HepG2 (cell line): ENCODE data around the gene MFF. TPM values are rescaled to one million over a fixed set of nuclear protein-coding genes. Genes with fewer than 3 reads are reported as not detected.
A peak's percentile ranks its signal among the peaks of the same experiment; 100 is the strongest.

Experiments
- ADNP ChIP-seq: sonication (generic); formaldehyde crosslinking; IDR thresholded peaks from 2 replicates; pipeline ENCODE4 v1.4.0; 2020; ENCODE audit warnings: missing genetic modification reagents
- AKAP8 ChIP-seq: sonication (generic); formaldehyde crosslinking; IDR thresholded peaks from 2 replicates; pipeline ENCODE4 v1.5.1; 2020; ENCODE audit warnings: mild to moderate bottlenecking, missing genetic modification reagents
- ARNT ChIP-seq: fragments of 450-650 bp; IDR thresholded peaks from 2 replicates; pipeline ENCODE4 v1.6.1; 2017
- BCL6 ChIP-seq: IDR thresholded peaks from 2 replicates; pipeline ENCODE4 v1.6.1; 2016; ENCODE audit warnings: missing genetic modification reagents, missing compliant biosample characterization
- FOXA3 ChIP-seq: IDR thresholded peaks from 2 replicates; pipeline ENCODE4 v1.6.1; 2016; ENCODE audit warnings: missing genetic modification reagents, missing compliant biosample characterization
- HINFP ChIP-seq: sonication (generic); formaldehyde crosslinking; IDR thresholded peaks from 2 replicates; pipeline ENCODE4 v1.4.0; 2020; ENCODE audit warnings: low read depth, mild to moderate bottlenecking, missing genetic modification reagents
- MATR3 ChIP-seq: sonication (generic); formaldehyde crosslinking; IDR thresholded peaks from 2 replicates; pipeline ENCODE4 v1.4.0; 2020; ENCODE audit warnings: missing genetic modification reagents
- MIXL1 ChIP-seq: IDR thresholded peaks from 2 replicates; pipeline ENCODE4 v1.6.1; 2016
- NFYB ChIP-seq: sonication (generic); formaldehyde crosslinking; IDR thresholded peaks from 2 replicates; pipeline ENCODE4 v1.4.0; 2020; ENCODE audit warnings: missing genetic modification reagents
- POLR2A ChIP-seq, 2 experiments: IDR thresholded peaks; 2 replicates each; pipeline ENCODE4 v1.6.1; 2011; ENCODE audit warnings: low read depth in 2 of 2, low read length in 2 of 2, mild to moderate bottlenecking in 1 of 2, moderate library complexity in 1 of 2; ENCODE audit not compliant: insufficient read depth in 1 of 2
- RFXAP ChIP-seq: sonication (generic); formaldehyde crosslinking; IDR thresholded peaks from 2 replicates; pipeline ENCODE4 v1.4.0; 2020; ENCODE audit warnings: missing genetic modification reagents, borderline replicate concordance
- SMYD3 ChIP-seq: sonication (generic); formaldehyde crosslinking; IDR thresholded peaks from 2 replicates; pipeline ENCODE4 v1.8.1; 2023; ENCODE audit warnings: mild to moderate bottlenecking, missing genetic modification reagents
- TBX2 ChIP-seq: sonication (generic); formaldehyde crosslinking; IDR thresholded peaks from 2 replicates; pipeline ENCODE4 v1.5.0; 2020; ENCODE audit warnings: missing genetic modification reagents, mild to moderate bottlenecking, borderline replicate concordance
- TERF1 ChIP-seq: sonication (generic); formaldehyde crosslinking; IDR thresholded peaks from 2 replicates; pipeline ENCODE4 v1.8.0; 2022; ENCODE audit warnings: mild to moderate bottlenecking, missing genetic modification reagents, moderate library complexity
- TP53 ChIP-seq: sonication (generic); formaldehyde crosslinking; conservative IDR thresholded peaks from 2 replicates; pipeline ENCODE4 v1.4.0; 2020; ENCODE audit warnings: missing genetic modification reagents
- ZKSCAN5 ChIP-seq: sonication (generic); formaldehyde crosslinking; IDR thresholded peaks from 2 replicates; pipeline ENCODE4 v1.5.1; 2020; ENCODE audit warnings: mild to moderate bottlenecking, missing genetic modification reagents
- ZMYM4 ChIP-seq: sonication (generic); formaldehyde crosslinking; IDR thresholded peaks from 2 replicates; pipeline ENCODE4 v1.8.1; 2023; ENCODE audit warnings: mild to moderate bottlenecking, missing genetic modification reagents
- ZNF3 ChIP-seq: IDR thresholded peaks from 2 replicates; pipeline ENCODE4 v1.7.0; 2017; ENCODE audit warnings: inconsistent platforms
- ZNF562 ChIP-seq: sonication (generic); formaldehyde crosslinking; IDR thresholded peaks from 2 replicates; pipeline ENCODE4 v1.8.0; 2022; ENCODE audit warnings: missing genetic modification reagents, borderline replicate concordance
- ZNF749 ChIP-seq: sonication (generic); formaldehyde crosslinking; IDR thresholded peaks from 2 replicates; pipeline ENCODE4 v1.8.0; 2022; ENCODE audit warnings: mild to moderate bottlenecking, missing genetic modification reagents, moderate library complexity, borderline replicate concordance
- ZSCAN25 ChIP-seq: sonication (generic); formaldehyde crosslinking; IDR thresholded peaks from 2 replicates; pipeline ENCODE4 v1.8.0; 2022; ENCODE audit warnings: mild to moderate bottlenecking, missing genetic modification reagents
- polyA plus RNA-seq, 8 experiments: library from polyadenylated mRNA; depleted of rRNA in 3 of 8; stranded (reverse) in 7 of 8; unstranded in 1 of 8; fragments of >200 nt; fragmentation: Illumina TruSeq in 4 of 8; extraction: Trizol in 4 of 8; gene quantifications; 2 replicates each; pipeline versions ENCODE4 v1.2.1 to v1.2.3, GENCODE V29; 2011 to 2016; ENCODE audit warnings: low read depth in 4 of 8, missing spikeins in 1 of 8, mixed read lengths in 1 of 8; ENCODE audit not compliant: insufficient read depth in 1 of 8
- total RNA-seq, 5 experiments: library from RNA; depleted of rRNA; stranded (reverse); fragments of >200 nt; fragmentation: Illumina TruSeq; extraction: Trizol; gene quantifications; 2 replicates each; pipeline ENCODE4 v1.2.3, GENCODE V29; 2016; ENCODE audit warnings: low read depth in 1 of 5
- TF ChIP-seq, protein P1 (sequence below): sonication (generic); formaldehyde crosslinking; IDR thresholded peaks from 2 replicates; pipeline ENCODE4 v1.5.1; 2020; ENCODE audit warnings: mild to moderate bottlenecking, missing genetic modification reagents, borderline replicate concordance
- TF ChIP-seq, protein P2 (sequence below): fragments of 450-650 bp; IDR thresholded peaks from 2 replicates; pipeline ENCODE4 v1.6.1; 2016

The MFF gene
- total and polyA plus RNA-seq, 2 of the 13 experiments (the other 11 are each of a cell fraction or from before 2014, with no cell fraction given), result 81.9 to 156 TPM

GRCh38 chr2:227295806-227296205 is 29.2 kb upstream of the MFF start (continued):
- TF ChIP-seq ARNT, result no peak
- no peak for TF ChIP-seq SMYD3
- TF ChIP-seq TBX2 (CRISPR knock-in tag), result peak; percentile 53
- no peak for TF ChIP-seq ZKSCAN5 (CRISPR knock-in tag)
- TF ChIP-seq AKAP8 (CRISPR knock-in tag), result no peak
- no peak for TF ChIP-seq TERF1 (CRISPR knock-in tag)
- peak; percentile 55 for TF ChIP-seq FOXA3
- TF ChIP-seq TP53, result no peak
- TF ChIP-seq HINFP (CRISPR knock-in tag), result no peak
- TF ChIP-seq ZSCAN25, result no peak
- TF ChIP-seq POLR2A (IDR thresholded peaks at IDR 0.05; ENCODE audit: insufficient read depth in 1 of 2, low read depth in 2 of 2, low read length in 2 of 2), result no peak
- no peak for TF ChIP-seq ZNF3 (CRISPR knock-in tag)
- TF ChIP-seq, protein P1, sequence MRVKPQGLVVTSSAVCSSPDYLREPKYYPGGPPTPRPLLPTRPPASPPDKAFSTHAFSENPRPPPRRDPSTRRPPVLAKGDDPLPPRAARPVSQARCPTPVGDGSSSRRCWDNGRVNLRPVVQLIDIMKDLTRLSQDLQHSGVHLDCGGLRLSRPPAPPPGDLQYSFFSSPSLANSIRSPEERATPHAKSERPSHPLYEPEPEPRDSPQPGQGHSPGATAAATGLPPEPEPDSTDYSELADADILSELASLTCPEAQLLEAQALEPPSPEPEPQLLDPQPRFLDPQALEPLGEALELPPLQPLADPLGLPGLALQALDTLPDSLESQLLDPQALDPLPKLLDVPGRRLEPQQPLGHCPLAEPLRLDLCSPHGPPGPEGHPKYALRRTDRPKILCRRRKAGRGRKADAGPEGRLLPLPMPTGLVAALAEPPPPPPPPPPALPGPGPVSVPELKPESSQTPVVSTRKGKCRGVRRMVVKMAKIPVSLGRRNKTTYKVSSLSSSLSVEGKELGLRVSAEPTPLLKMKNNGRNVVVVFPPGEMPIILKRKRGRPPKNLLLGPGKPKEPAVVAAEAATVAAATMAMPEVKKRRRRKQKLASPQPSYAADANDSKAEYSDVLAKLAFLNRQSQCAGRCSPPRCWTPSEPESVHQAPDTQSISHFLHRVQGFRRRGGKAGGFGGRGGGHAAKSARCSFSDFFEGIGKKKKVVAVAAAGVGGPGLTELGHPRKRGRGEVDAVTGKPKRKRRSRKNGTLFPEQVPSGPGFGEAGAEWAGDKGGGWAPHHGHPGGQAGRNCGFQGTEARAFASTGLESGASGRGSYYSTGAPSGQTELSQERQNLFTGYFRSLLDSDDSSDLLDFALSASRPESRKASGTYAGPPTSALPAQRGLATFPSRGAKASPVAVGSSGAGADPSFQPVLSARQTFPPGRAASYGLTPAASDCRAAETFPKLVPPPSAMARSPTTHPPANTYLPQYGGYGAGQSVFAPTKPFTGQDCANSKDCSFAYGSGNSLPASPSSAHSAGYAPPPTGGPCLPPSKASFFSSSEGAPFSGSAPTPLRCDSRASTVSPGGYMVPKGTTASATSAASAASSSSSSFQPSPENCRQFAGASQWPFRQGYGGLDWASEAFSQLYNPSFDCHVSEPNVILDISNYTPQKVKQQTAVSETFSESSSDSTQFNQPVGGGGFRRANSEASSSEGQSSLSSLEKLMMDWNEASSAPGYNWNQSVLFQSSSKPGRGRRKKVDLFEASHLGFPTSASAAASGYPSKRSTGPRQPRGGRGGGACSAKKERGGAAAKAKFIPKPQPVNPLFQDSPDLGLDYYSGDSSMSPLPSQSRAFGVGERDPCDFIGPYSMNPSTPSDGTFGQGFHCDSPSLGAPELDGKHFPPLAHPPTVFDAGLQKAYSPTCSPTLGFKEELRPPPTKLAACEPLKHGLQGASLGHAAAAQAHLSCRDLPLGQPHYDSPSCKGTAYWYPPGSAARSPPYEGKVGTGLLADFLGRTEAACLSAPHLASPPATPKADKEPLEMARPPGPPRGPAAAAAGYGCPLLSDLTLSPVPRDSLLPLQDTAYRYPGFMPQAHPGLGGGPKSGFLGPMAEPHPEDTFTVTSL (CRISPR knock-in tag), result peak; percentile 84
- no peak for TF ChIP-seq RFXAP (CRISPR knock-in tag)
- peak; percentile 31; the same call in 1 of the 2 replicates for TF ChIP-seq MIXL1 (CRISPR knock-in tag)
- no peak for TF ChIP-seq NFYB
- no peak for TF ChIP-seq MATR3 (CRISPR knock-in tag)
- TF ChIP-seq ZMYM4 (CRISPR knock-in tag), result peak; percentile 39; the same call in 1 of the 2 replicates
- no peak for TF ChIP-seq ZNF749 (CRISPR knock-in tag)
- TF ChIP-seq ADNP (CRISPR knock-in tag), result no peak
- TF ChIP-seq, protein P2, sequence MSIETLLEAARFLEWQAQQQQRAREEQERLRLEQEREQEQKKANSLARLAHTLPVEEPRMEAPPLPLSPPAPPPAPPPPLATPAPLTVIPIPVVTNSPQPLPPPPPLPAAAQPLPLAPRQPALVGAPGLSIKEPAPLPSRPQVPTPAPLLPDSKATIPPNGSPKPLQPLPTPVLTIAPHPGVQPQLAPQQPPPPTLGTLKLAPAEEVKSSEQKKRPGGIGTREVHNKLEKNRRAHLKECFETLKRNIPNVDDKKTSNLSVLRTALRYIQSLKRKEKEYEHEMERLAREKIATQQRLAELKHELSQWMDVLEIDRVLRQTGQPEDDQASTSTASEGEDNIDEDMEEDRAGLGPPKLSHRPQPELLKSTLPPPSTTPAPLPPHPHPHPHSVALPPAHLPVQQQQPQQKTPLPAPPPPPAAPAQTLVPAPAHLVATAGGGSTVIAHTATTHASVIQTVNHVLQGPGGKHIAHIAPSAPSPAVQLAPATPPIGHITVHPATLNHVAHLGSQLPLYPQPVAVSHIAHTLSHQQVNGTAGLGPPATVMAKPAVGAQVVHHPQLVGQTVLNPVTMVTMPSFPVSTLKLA, result no peak
- peak; percentile 78 for TF ChIP-seq BCL6 (CRISPR knock-in tag)
- TF ChIP-seq ZNF562 (CRISPR knock-in tag), result no peak
